Measurements from ENCODE around the gene WFIKKN2. TPM values are rescaled to one million over a fixed set of nuclear protein-coding genes. Genes with fewer than 3 reads are reported as not detected.

Gene WFIKKN2
- total and polyA plus RNA-seq, 4 donors = 0.01 to 0.31 (median 0.13) TPM

GRCh38 chr17:50841277-50841948, 6.0 kb downstream of the WFIKKN2 start:
- WGBS, 2 donors = 76 to 79% methylated on average over 11 of the region's 11 CpGs
- Histone ChIP-seq H3K36me3 (ENCODE audit: control insufficient read depth in 4 of 4, insufficient read depth in 4 of 4, low read length in 4 of 4) (no peaks in the 10 kb centered on the region), H3K27me3 (ENCODE audit: control insufficient read depth in 3 of 3, insufficient read depth in 3 of 3, low read length in 2 of 3) (no peaks in the 10 kb centered on the region), H3K4me1 (ENCODE audit: control insufficient read depth in 5 of 5, insufficient read depth in 5 of 5, low read length in 5 of 5) (peaks cover 0 to 12% (median 0%) of the 10 kb centered on the region in 5 donors), H3K27ac (ENCODE audit: low read depth in 1 of 2, low read length in 1 of 2) (no peak overlapping the region), H3K9me3 (ENCODE audit: control insufficient read depth in 4 of 4, insufficient read depth in 3 of 4, low read length in 3 of 4) (no peaks in the 10 kb centered on the region), H3K9ac (ENCODE audit: insufficient read depth in 1 of 2, low read length in 2 of 2) (no peak overlapping the region), H3K4me3 (no peak overlapping the region)
- no peak for DNase-seq
- ATAC-seq (ENCODE audit: insufficient read depth, low FRiP score) = no peak
- TF ChIP-seq, protein P1, sequence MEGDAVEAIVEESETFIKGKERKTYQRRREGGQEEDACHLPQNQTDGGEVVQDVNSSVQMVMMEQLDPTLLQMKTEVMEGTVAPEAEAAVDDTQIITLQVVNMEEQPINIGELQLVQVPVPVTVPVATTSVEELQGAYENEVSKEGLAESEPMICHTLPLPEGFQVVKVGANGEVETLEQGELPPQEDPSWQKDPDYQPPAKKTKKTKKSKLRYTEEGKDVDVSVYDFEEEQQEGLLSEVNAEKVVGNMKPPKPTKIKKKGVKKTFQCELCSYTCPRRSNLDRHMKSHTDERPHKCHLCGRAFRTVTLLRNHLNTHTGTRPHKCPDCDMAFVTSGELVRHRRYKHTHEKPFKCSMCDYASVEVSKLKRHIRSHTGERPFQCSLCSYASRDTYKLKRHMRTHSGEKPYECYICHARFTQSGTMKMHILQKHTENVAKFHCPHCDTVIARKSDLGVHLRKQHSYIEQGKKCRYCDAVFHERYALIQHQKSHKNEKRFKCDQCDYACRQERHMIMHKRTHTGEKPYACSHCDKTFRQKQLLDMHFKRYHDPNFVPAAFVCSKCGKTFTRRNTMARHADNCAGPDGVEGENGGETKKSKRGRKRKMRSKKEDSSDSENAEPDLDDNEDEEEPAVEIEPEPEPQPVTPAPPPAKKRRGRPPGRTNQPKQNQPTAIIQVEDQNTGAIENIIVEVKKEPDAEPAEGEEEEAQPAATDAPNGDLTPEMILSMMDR (IDR thresholded peaks at IDR 0.05; ENCODE audit: control extremely low read depth, extremely low read depth) = no peak

DNA sequence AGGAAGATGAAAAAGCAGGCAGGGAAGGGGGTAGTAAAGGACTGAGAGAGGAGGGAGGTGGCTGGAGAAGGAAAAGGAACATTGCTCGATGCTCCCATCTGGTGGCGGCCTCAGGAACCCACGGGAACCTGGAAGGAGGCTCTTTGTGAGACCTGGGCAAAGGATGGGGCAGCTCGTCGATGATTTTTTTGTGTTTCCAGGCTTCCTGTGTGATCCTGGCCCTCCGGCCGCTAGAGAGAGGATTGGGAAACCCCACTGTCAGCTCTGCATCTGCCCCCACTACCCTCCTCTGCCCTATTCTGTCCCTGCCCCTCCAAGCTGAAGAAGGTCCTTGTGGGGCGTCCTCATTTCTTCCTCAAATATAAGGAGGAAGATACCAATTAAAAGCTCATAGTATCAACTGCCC, 6.6 kb downstream of the WFIKKN2 start:
- TF ChIP-seq, protein P1 (IDR thresholded peaks at IDR 0.05; ENCODE audit: control extremely low read depth, extremely low read depth) = peak; percentile 83
- no peak for ATAC-seq (ENCODE audit: insufficient read depth, low FRiP score)
- Histone ChIP-seq H3K9me3 (ENCODE audit: control insufficient read depth in 4 of 4, insufficient read depth in 3 of 4, low read length in 3 of 4) (no peaks in the 10 kb centered on the region), H3K27ac (ENCODE audit: low read depth in 1 of 2, low read length in 1 of 2) (no peak overlapping the region), H3K27me3 (ENCODE audit: control insufficient read depth in 3 of 3, insufficient read depth in 3 of 3, low read length in 2 of 3) (no peaks in the 10 kb centered on the region), H3K9ac (ENCODE audit: insufficient read depth in 1 of 2, low read length in 2 of 2) (no peak overlapping the region), H3K4me3 (no peak overlapping the region), H3K36me3 (ENCODE audit: control insufficient read depth in 4 of 4, insufficient read depth in 4 of 4, low read length in 4 of 4) (no peaks in the 10 kb centered on the region), H3K4me1 (ENCODE audit: control insufficient read depth in 5 of 5, insufficient read depth in 5 of 5, low read length in 5 of 5) (peaks cover 0 to 12% (median 0%) of the 10 kb centered on the region in 5 donors)
- peak; percentile 83 to 86 (median 84) for DNase-seq
- 16 to 21% methylated on average over 8 of the region's 8 CpGs for WGBS, 2 donors

DNA sequence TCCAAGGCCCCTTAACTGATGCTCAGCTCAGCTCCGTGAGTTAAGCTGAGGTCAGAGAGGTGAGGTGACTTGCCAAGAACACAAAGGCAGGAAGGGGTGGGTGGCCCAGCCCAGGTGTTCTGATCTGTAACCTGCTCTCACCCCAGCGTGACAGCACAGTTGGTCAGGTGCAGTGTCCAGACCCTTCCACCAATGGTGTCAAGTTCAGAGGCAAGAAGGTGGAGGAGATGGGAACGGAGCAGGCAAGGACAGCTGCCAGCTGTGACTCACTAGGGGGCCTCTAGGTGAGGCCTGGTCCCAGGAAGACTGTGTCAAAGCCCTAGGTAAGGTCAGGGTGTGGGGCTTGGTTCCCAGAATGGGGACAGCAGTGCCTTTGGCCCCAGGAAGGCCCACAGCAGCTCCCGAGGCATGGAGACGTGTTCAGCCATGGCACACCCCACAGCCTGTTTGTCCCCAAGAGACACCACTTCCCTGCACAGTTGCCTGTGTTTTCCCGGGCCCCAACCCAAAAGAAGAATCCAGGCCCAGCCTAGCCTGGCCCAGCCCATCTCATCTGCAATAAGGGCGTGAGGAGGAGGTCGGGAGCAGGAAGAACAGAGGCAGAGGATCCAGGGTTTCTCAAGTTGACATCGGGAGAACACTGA, 7.2 kb downstream of the WFIKKN2 start:
- Histone ChIP-seq H3K9me3 (ENCODE audit: control insufficient read depth in 4 of 4, insufficient read depth in 3 of 4, low read length in 3 of 4) (no peaks in the 10 kb centered on the region), H3K36me3 (ENCODE audit: control insufficient read depth in 4 of 4, insufficient read depth in 4 of 4, low read length in 4 of 4) (no peaks in the 10 kb centered on the region), H3K9ac (ENCODE audit: insufficient read depth in 1 of 2, low read length in 2 of 2) (no peak overlapping the region), H3K4me3 (no peak overlapping the region), H3K27me3 (ENCODE audit: control insufficient read depth in 3 of 3, insufficient read depth in 3 of 3, low read length in 2 of 3) (no peaks in the 10 kb centered on the region), H3K4me1 (ENCODE audit: control insufficient read depth in 5 of 5, insufficient read depth in 5 of 5, low read length in 5 of 5) (peaks cover 0 to 11% (median 0%) of the 10 kb centered on the region in 5 donors), H3K27ac (ENCODE audit: low read depth in 1 of 2, low read length in 1 of 2) (no peak overlapping the region)
- no peak for DNase-seq
- WGBS, 2 donors = 79 to 84% methylated on average over 9 of the region's 9 CpGs
- no peak for ATAC-seq (ENCODE audit: insufficient read depth, low FRiP score)
- TF ChIP-seq, protein P1 (IDR thresholded peaks at IDR 0.05; ENCODE audit: control extremely low read depth, extremely low read depth) = no peak
